Measurements from ENCODE around the gene MYOM1.

Gene MYOM1

DNA sequence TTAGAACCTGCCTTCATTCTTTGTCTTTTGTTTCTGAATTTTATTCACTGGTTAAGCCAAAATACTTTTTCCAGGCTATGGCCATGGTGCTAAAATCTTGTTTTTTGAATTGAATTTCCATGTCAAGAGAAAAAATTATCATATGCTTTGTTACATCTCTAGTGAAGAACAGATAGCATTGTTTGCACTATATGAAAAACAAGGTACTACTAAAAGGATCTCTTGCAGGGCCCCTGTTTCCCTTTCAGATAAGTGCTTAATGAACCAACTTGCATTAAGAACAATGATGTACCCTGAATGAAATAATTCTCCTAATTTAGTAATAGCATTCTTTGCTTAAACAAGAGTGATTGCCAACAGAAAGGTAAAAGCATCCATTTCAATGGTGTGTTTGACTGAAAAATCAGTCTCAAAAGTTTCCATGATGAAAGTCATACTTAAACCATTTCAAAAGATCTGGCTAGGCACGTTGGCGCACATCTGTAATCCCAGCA lies 37.9 kb upstream of the MYOM1 start:
- H3K4me1 ChIP-seq (ENCODE audit: insufficient read depth, low read length) = peaks cover 10% of the 10 kb centered on the region; the same call in 1 of the 2 replicates
- H3K9me3 ChIP-seq (ENCODE audit: insufficient read depth, low read depth, low read length) = no peaks in the 10 kb centered on the region
- H3K36me3 ChIP-seq (ENCODE audit: insufficient read depth, low read length) = peaks cover 66% of the 10 kb centered on the region
- no peak overlapping the region for H3K9ac ChIP-seq (ENCODE audit: low read depth, low read length)
- no peak overlapping the region for H3K4me3 ChIP-seq (ENCODE audit: low read length)
- H3K27ac ChIP-seq (ENCODE audit: low read depth, low read length) = peak overlapping the region; percentile 65; the same call in 1 of the 2 replicates
- H3K27me3 ChIP-seq (ENCODE audit: insufficient read depth, low read length) = no peaks in the 10 kb centered on the region
- WGBS = 94% methylated on average over 2 of the region's 2 CpGs

DNA sequence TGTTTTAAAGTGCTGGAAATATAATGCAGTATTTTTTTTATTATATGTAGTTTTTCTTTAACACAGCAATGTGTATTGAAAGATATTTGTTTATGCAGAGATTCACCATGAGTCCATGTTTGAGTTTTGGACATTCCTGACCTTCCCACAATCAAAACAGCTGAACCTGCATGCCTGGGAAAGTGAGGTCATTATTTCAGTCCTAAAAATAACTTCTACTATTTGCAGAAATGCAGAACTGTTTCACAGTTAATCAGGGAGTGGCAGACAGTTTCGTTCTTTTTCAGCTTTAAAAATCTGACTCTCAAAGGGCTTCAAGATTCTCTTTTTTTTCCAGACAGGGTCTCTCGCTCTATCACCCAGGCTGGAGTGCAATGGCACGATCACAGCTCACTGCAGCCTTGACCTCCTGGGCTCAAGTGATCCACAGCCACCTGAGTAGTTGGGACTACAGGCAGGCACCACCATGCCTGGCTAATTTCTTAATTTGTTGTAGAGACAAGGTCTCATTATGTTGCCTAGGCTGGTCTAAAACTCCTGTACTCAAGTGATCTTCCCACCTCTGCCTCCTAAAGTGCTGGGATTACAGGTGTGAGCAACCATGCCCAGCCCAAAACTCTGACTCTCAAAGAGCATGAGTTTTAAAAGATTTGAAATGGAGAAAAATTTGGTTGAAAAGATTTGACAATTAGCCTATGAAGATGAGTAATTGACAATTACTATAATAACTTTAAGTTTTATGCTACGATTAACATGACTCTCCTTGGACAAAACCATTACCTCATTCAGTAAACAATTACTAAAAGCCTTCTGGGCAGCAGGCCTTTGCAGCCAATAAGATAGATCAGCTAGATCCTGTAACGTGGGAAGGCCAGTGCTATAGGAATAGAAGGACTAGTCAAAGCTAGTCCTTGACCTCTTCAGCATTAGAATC lies 37.2 kb upstream of the MYOM1 start:
- Histone ChIP-seq H3K27me3 (ENCODE audit: insufficient read depth, low read length) (no peaks in the 10 kb centered on the region), H3K36me3 (ENCODE audit: insufficient read depth, low read length) (peaks cover 68% of the 10 kb centered on the region), H3K9ac (ENCODE audit: low read depth, low read length) (no peak overlapping the region), H3K4me1 (ENCODE audit: insufficient read depth, low read length) (peaks cover 10% of the 10 kb centered on the region; the same call in 1 of the 2 replicates), H3K4me3 (ENCODE audit: low read length) (no peak overlapping the region), H3K9me3 (ENCODE audit: insufficient read depth, low read depth, low read length) (no peaks in the 10 kb centered on the region), H3K27ac (ENCODE audit: low read depth, low read length) (peak overlapping the region; percentile 65; the same call in 1 of the 2 replicates)
- 92% methylated on average over 5 of the region's 5 CpGs for WGBS

DNA sequence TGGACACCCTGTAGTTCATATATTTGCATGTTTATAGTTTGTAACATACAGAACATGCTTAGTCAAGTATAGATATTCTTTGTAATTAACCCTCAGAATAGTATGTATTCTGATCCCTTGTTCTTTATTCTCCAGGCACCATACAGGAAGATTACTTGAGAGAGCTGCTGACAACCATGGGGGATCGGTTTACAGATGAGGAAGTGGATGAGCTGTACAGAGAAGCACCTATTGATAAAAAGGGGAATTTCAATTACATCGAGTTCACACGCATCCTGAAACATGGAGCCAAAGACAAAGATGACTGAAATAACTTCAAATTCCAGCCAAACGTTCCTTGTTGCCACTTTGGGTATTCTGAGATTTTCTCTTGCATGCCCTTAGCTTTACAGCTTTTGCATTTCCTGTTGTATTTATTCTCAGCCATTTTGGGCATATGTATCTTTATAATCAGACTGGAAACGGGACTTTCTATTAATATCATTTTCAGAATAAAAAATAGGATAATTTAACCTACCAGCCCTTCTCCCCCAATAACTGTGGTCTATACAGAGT lies 35.9 kb upstream of the MYOM1 start:
- Histone ChIP-seq H3K27ac (ENCODE audit: low read depth, low read length) (no peak overlapping the region), H3K4me1 (ENCODE audit: insufficient read depth, low read length) (peaks cover 20% of the 10 kb centered on the region; the same call in 1 of the 2 replicates), H3K9me3 (ENCODE audit: insufficient read depth, low read depth, low read length) (no peaks in the 10 kb centered on the region), H3K27me3 (ENCODE audit: insufficient read depth, low read length) (no peaks in the 10 kb centered on the region), H3K4me3 (ENCODE audit: low read length) (no peak overlapping the region), H3K9ac (ENCODE audit: low read depth, low read length) (no peak overlapping the region), H3K36me3 (ENCODE audit: insufficient read depth, low read length) (peaks cover 70% of the 10 kb centered on the region)
- 98% methylated on average over 4 of the region's 5 CpGs for WGBS

DNA sequence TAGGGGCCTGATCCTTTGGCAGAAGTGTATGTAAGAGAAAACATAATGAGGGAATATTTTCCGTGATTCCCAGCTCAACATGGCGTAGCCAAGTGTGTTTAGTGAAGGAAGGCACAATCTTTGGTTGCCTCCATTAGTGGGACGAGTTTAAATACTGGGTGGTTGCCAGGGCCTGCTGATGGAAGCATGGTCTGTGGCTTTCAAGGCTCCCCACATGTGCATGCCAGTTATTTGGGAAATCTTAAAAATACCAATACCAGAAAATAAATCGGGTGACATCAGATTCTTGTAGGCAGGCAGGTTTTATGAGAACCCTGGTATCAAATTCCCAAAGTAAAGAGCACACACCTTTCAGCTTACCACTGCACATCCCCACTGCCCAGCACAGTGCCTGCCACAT lies 35.0 kb upstream of the MYOM1 start:
- Histone ChIP-seq H3K27me3 (ENCODE audit: insufficient read depth, low read length) (no peaks in the 10 kb centered on the region), H3K4me3 (ENCODE audit: low read length) (no peak overlapping the region), H3K27ac (ENCODE audit: low read depth, low read length) (no peak overlapping the region), H3K9ac (ENCODE audit: low read depth, low read length) (no peak overlapping the region), H3K9me3 (ENCODE audit: insufficient read depth, low read depth, low read length) (no peaks in the 10 kb centered on the region), H3K4me1 (ENCODE audit: insufficient read depth, low read length) (peaks cover 23% of the 10 kb centered on the region), H3K36me3 (ENCODE audit: insufficient read depth, low read length) (peaks cover 78% of the 10 kb centered on the region)
- WGBS = 95% methylated on average over 4 of the region's 4 CpGs

DNA sequence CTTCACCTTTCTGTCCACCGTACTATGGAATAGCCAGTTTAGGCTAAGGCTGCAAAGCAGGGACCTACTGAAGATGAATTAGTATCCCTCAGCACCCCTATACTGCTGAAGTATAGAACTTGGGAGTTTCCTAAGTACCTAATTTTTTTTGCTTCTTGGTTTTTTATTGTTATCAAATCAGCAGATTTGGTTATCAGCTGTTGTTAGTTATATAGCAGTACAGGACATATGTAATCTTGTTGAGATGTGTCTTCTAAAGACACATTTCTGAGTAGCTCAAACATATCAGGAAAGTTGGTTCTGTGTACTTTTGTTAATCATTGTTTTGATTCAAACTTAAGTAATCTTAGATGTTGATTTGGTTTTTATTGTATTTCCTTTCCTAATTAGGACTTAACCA lies 33.1 kb upstream of the MYOM1 start:
- peaks cover 70% of the 10 kb centered on the region for H3K36me3 ChIP-seq (ENCODE audit: insufficient read depth, low read length)
- H3K9me3 ChIP-seq (ENCODE audit: insufficient read depth, low read depth, low read length) = no peaks in the 10 kb centered on the region
- no peak overlapping the region for H3K4me3 ChIP-seq (ENCODE audit: low read length)
- H3K27me3 ChIP-seq (ENCODE audit: insufficient read depth, low read length) = no peaks in the 10 kb centered on the region
- peaks cover 31% of the 10 kb centered on the region for H3K4me1 ChIP-seq (ENCODE audit: insufficient read depth, low read length)
- H3K9ac ChIP-seq (ENCODE audit: low read depth, low read length) = no peak overlapping the region
- H3K27ac ChIP-seq (ENCODE audit: low read depth, low read length) = no peak overlapping the region
- whole genome bisulfite sequencing = 93% methylated on average over 1 of the region's 1 CpG

DNA sequence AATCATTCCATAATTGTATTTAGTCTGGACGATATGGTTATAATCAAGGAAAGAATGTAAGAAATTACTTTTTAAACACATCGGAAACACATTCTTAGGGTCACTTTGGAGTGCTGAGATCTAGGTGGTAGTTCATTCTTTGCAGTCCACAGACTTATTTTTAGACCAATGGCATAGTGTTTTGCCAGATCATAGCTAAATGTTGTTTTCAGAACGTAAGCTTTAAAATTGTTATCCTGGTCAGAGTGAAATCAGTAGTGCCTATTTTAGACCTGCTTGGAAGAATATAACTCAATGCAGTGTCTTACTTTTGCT lies 32.2 kb upstream of the MYOM1 start:
- Histone ChIP-seq H3K4me3 (ENCODE audit: low read length) (no peak overlapping the region), H3K36me3 (ENCODE audit: insufficient read depth, low read length) (peaks cover 61% of the 10 kb centered on the region), H3K27ac (ENCODE audit: low read depth, low read length) (peak overlapping the region; percentile 28; the same call in 1 of the 2 replicates), H3K27me3 (ENCODE audit: insufficient read depth, low read length) (no peaks in the 10 kb centered on the region), H3K9me3 (ENCODE audit: insufficient read depth, low read depth, low read length) (no peaks in the 10 kb centered on the region), H3K9ac (ENCODE audit: low read depth, low read length) (no peak overlapping the region), H3K4me1 (ENCODE audit: insufficient read depth, low read length) (peaks cover 25% of the 10 kb centered on the region)
- WGBS = 92% methylated on average over 2 of the region's 3 CpGs

DNA sequence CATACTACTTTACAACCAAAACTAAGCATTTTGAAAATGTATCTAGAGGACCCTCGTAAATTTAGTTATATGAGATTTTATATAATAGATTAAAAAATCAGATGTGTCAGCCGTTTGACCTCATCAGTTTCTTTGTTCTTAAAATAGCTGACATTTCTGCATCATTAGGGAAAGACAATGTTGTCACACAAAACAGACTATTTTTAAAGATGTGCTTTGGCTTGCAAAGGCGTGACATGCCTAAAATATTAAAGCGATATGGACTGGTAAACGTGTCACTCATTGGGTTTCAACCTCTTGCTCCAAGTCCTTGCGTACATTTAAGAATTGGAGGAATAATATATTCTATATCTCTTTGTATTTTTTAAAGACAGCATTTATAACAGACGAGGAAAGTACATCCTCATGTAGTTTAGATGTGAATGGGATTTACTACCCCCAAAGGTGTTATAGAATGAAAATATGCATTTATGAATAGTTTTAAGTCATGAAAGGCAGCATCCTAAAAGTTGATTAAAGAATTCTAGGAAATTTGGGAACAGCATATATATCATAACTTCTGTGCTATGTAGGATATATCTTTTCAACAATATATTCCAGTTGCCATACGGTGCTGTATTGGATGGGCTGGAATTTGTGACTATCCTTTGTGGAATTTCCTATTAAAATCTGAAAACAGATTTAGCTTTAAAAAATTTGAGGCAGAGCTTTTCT lies 31.6 kb upstream of the MYOM1 start:
- Histone ChIP-seq H3K27ac (ENCODE audit: low read depth, low read length) (peak overlapping the region; percentile 28; the same call in 1 of the 2 replicates), H3K9ac (ENCODE audit: low read depth, low read length) (no peak overlapping the region), H3K4me1 (ENCODE audit: insufficient read depth, low read length) (peaks cover 30% of the 10 kb centered on the region), H3K36me3 (ENCODE audit: insufficient read depth, low read length) (peaks cover 56% of the 10 kb centered on the region), H3K9me3 (ENCODE audit: insufficient read depth, low read depth, low read length) (no peaks in the 10 kb centered on the region), H3K27me3 (ENCODE audit: insufficient read depth, low read length) (no peaks in the 10 kb centered on the region), H3K4me3 (ENCODE audit: low read length) (no peak overlapping the region)
- WGBS = 91% methylated on average over 5 of the region's 8 CpGs

DNA sequence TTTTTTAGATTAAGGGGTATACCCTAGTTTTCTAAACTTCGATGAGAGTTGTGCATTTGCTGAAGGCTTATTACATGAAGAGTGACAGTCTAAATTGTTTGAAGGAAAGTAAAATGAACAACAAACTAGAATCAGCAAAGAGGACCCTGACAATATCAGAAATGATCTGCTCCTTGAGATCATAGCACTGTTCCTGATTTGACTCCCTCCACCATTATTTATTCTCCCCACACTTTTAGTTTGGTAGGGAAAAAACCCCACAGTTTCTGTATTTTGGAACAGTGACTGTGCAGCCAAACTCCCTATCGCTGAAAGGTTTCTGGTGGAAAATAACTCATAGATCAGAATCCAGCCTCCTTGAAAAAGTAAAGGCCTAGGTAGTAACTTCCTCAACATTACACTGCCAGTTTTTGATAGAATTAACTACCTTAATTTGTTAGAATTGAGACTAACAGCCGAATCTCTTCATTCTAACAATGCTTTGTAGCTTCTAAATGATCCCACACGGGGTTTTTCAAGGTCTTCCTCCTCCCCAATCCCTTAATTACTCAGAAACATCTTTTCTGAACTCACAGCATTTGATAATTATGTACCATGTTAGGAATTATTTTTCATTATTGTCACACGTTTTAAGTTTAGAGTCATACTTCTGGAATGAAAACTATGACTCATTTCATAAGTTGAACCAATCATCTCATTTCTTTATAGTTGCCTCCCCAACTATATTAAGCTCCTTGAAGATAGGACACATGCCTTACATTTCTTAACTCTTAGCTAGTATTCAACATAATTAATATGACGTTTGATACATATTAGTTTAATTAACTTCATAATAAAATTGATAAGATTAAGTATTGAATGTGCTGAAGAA lies 30.7 kb upstream of the MYOM1 start:
- WGBS = 81% methylated on average over 5 of the region's 6 CpGs
- H3K27ac ChIP-seq (ENCODE audit: low read depth, low read length) = no peak overlapping the region
- H3K4me1 ChIP-seq (ENCODE audit: insufficient read depth, low read length) = peaks cover 30% of the 10 kb centered on the region
- H3K27me3 ChIP-seq (ENCODE audit: insufficient read depth, low read length) = no peaks in the 10 kb centered on the region
- H3K4me3 ChIP-seq (ENCODE audit: low read length) = peak overlapping the region; percentile 6; the same call in 1 of the 2 replicates
- H3K36me3 ChIP-seq (ENCODE audit: insufficient read depth, low read length) = peaks cover 46% of the 10 kb centered on the region
- H3K9ac ChIP-seq (ENCODE audit: low read depth, low read length) = no peak overlapping the region
- no peaks in the 10 kb centered on the region for H3K9me3 ChIP-seq (ENCODE audit: insufficient read depth, low read depth, low read length)

DNA sequence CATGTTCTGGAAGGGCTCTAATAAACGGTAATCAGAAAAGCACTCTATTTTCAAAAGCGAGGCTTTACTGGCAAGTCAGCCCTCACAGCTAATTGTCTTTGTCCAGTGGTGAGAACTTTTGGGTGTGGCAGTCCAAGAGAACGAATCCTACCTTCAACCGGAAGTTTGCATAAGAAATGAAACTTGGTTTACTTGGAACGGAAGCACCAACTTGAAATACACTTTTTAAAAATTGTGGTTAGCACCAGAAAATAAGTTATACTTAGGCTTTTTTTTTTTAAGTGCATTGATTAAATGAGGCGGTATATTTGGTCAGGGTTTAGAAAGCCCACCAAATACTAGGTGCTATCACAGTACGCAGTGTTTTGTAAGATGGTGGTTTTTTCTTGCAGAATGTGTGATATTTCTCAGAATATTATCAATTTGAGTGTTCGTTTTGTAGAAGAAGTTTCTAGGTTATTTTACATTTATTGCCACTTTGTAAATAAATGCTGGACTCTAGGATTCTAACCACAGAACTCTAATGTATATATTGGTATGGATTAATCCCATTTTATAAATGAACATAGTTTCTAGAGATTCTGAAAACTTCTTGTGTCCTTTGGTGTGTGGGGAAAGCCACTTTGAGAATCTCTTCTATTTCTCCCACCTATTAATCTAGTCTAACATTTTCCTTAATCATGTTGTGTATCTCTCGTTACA lies 29.0 kb upstream of the MYOM1 start:
- H3K36me3 ChIP-seq (ENCODE audit: insufficient read depth, low read length) = peaks cover 30% of the 10 kb centered on the region
- WGBS = 24% methylated on average over 9 of the region's 9 CpGs
- H3K4me3 ChIP-seq (ENCODE audit: low read length) = peak overlapping the region; percentile 96
- peak overlapping the region; percentile 99 for H3K27ac ChIP-seq (ENCODE audit: low read depth, low read length)
- H3K9me3 ChIP-seq (ENCODE audit: insufficient read depth, low read depth, low read length) = no peaks in the 10 kb centered on the region
- no peaks in the 10 kb centered on the region for H3K27me3 ChIP-seq (ENCODE audit: insufficient read depth, low read length)
- peak overlapping the region; percentile 97 for H3K9ac ChIP-seq (ENCODE audit: low read depth, low read length)
- peaks cover 30% of the 10 kb centered on the region for H3K4me1 ChIP-seq (ENCODE audit: insufficient read depth, low read length)

DNA sequence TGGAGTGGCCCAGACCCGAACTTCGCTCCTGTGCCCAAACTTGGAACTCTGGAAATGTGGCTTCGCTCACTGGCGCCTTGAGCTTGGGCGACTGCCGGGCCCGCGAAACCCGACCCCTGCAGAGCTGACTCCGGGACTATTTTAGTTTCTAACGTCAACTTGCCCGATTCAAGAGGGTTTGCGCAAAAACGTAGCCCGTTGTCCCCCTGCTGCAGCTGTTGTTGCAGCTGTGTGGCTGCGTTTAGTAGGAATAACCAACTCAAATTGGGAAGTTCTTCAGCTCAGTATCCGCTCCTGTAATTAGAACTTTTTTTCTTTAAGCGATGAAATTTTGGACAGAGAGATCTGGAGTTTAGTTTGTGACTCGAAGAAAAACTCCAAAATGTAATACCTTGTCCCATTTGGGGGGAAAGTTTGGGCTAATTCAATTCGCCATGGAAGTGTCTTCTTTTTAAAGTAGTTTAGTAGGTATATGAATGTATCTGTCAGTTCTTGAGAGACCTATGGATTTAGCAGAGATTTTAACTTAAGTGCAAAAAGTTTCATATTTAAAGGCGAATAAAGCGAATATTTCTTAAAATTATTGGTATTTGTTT lies 28.4 kb upstream of the MYOM1 start:
- Histone ChIP-seq H3K27ac (ENCODE audit: low read depth, low read length) (peak overlapping the region; percentile 99), H3K36me3 (ENCODE audit: insufficient read depth, low read length) (peaks cover 23% of the 10 kb centered on the region), H3K9me3 (ENCODE audit: insufficient read depth, low read depth, low read length) (no peaks in the 10 kb centered on the region), H3K4me3 (ENCODE audit: low read length) (peak overlapping the region; percentile 96), H3K4me1 (ENCODE audit: insufficient read depth, low read length) (peaks cover 30% of the 10 kb centered on the region), H3K27me3 (ENCODE audit: insufficient read depth, low read length) (no peaks in the 10 kb centered on the region), H3K9ac (ENCODE audit: low read depth, low read length) (peak overlapping the region; percentile 97)
- WGBS = under 1% methylated on average over 22 of the region's 22 CpGs

Measured in HUES64 (cell line).